HG02798 (cell line): ENCODE results near the gene RBMX.
A peak's percentile ranks its signal among the peaks of the same experiment; 100 is the strongest.
"Not testable (repeated sequence)": the region's sequence is repeated elsewhere in the genome, so short reads cannot be mapped to it uniquely, and the experiment has no call there.

Experiments
- ATAC-seq: cut with Tn5 transposase; IDR thresholded peaks from one replicate; pipeline ENCODE4 v1.9.1; 2021; ENCODE audit warnings: mild to moderate bottlenecking; ENCODE audit not compliant: unreplicated experiment, poor library complexity

The RBMX gene

GRCh38 chrX:136879001-136879687 lies 1.4 kb downstream of the RBMX start:
- no peak for ATAC-seq

DNA sequence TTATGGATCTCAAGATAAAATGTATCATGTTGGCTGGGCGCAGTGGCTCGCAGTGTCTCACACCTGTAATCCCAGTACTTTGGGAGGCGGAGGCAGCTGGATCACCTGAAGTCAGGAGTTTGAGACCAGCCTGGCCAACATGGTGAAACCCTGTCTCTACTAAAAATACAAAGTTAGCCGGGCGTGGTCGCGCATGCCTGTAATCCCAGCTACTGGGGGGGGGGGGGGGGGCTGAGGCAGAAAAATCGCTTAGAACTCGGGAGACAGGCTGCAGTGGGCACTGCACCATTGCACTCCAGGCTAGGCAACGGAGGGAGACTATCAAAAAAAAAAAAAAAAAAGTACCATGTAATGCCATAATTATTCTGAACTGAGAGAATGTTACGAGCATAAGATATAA lies 2.1 kb downstream of the RBMX start:
- no peak for ATAC-seq

DNA sequence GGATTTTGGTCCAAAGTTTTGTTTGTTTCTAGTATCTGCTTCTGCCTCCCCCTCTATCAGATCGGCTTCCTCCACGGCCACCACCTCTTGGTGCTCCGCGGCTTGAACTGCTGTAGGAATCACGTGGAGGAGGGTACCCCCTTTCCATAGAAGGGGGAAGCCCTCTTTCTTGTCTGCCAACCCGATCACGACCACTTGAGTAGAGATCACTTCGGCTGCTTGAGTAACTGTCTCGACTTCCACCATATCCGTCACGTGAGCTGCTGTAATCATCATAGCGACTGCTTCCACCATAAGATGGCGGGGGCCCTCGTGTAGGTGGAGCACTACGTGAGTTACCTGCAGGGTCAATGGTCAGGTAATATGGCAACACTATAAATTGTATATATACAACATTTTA lies 6.4 kb downstream of the RBMX start:
- not testable (repeated sequence) for ATAC-seq

DNA sequence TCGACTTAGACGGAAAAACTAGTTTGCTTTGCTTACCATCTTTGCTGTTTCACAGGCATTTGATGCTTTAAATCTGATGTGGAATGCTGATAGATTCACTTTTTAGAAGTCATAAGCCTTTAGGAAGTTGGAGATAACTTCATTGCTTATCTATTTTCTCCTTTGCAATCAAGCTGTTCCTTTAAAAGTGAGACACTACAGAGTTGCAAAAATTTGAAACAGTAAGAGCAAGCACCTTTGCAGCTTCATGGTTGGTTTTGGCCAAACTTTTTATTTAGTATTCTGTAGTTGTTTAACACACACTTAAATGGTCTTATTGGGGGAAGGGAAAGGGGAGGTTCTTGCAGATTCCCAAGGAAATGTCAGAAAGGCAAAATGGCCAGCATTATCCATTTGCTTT lies 7.3 kb downstream of the RBMX start:
- ATAC-seq, result not testable (repeated sequence)

GRCh38 chrX:136872091-136872700 lies 8.3 kb downstream of the RBMX start:
- no peak for ATAC-seq

GRCh38 chrX:136870064-136870463 lies 10.5 kb downstream of the RBMX start:
- ATAC-seq, result no peak

DNA sequence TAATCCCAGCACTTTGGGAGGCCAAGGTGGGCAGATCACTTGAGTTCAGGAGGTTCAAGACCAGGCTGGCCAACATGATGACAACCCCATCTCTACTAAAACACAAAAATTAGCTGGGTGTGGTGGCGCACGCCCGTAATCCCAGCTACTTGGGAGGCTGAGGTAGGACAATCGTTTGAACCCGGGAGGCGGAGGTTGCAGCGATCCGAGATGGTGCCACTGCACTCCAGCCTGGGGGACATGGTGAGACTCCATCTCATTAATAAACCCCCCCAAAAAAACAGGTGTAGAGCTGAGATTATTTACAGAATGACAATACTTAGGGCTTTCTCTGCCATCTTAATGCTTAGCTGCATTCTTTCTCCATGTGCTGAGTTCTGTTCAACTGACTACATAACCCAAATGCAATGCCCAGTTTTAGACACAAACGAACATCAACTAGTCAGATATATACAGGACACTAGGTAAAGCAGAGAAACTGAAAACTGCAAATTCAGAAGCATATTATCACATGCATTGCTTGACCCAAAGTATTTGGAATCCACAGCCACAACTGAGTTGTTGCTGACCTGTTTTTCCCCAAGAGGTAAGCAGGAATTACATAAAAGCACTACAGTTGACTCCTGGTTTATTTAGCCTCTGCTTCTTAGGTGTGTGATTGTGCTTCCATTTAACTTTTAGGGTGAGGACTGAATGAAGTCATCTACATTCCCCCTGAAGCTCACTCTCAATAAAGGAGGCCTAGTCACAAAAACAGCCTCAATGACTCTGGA lies 12.1 kb downstream of the RBMX start:
- ATAC-seq, result no peak

GRCh38 chrX:136867518-136867917 lies 13.0 kb downstream of the RBMX start:
- no peak for ATAC-seq

GRCh38 chrX:136867096-136867491 lies 13.4 kb downstream of the RBMX start:
- no peak for ATAC-seq

DNA sequence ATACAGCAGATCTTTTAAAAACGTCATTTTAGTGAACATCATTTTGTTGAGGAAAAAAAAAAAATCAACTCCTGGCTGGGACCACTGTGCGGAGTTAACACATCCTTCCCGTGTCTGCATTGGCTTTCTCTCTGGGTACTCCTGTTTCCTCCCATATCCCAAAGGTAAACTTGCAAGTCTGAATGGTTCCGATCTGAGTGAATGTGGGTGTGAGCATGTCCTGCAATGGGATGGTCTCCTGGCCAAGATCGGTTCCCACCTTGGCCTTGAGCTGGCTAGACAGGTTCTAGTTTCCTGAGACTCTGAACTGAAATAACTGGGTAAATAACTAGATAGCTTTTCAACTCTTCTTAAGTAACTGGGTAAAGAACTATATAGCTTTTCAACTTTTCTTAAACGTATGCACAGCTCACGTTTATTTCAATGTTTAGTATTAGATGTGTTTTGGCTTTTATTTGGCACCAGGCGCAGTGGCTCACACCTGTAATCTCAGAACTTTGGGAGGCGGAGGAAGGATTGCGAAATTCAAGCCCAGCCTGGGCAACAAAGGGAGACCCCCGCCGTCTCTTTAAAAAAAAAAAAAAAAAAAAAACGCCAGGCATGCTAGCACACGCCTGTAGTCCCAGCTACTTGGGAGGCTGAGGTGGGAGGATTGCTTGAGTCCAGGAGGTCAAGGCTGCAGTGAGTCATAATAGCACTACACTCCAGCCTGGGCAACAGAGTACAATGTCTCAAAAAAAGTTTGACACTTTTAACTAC lies 14.0 kb downstream of the RBMX start:
- no peak for ATAC-seq

DNA sequence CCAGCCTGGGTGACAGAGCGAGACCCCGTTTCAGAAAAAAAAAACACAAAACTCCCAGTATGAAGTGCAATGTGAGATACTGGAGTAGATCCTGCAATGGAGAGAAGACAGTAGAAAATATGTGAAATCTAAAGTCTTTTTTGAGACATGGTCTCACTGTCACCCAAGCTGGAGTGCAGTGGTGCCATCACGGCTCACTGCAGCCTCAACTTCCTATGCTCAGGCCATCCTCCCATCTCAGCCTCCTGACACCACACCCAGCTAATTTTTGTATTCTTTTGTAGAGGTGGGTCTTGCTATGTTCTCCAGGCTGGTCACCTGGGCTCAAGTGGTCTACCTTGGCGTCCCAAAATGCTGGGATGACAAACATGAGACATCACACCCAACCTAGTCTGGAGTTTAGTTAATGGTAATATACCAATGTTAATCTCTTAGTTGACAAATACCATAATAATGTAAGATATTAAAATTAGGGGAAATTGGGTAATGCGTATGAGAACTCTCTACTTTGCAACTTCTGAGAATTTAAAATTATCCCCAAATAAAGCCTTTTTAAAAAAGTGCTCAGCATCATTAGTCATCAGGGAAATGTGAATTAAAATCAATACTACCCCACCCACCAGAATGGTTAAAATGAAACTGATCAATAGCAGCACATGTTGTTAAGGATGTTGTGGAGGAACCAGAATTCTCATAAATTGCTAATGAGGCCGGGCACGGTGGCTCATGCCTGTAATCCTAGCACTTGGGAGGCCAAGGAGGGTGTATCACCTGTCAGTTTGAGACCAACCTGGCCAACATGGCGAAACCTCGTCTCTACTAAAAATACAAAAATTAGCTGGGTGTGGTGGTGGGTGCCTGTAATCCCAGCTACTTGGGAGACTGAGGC lies 15.0 kb downstream of the RBMX start:
- ATAC-seq, result no peak

GRCh38 chrX:136863826-136864225 lies 16.7 kb downstream of the RBMX start:
- no peak for ATAC-seq

GRCh38 chrX:136862546-136862945 lies 18.0 kb downstream of the RBMX start:
- ATAC-seq, result no peak

DNA sequence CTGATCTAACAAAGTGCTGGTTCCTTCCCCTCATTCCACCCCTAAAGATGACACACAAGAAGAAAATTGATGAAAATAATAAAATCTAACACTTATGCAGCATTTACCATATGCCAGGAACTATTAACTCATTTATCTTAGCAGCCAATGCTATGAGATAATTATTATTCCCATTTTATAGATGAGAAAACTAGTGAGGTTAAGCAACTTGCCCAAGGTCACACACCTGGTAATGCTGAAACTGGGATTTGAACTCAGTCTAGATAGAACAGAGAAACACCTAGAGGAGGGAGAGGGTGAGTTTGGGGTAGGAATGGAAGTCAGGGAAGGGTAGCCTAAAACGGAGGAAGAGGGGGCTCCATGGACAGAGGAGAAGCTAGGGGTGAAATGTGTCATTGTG lies 18.6 kb downstream of the RBMX start:
- no peak for ATAC-seq

- ATAC-seq, result no peak
Observed at GRCh38 chrX:136858007-136858756, 22.3 kb downstream of the RBMX start.

DNA sequence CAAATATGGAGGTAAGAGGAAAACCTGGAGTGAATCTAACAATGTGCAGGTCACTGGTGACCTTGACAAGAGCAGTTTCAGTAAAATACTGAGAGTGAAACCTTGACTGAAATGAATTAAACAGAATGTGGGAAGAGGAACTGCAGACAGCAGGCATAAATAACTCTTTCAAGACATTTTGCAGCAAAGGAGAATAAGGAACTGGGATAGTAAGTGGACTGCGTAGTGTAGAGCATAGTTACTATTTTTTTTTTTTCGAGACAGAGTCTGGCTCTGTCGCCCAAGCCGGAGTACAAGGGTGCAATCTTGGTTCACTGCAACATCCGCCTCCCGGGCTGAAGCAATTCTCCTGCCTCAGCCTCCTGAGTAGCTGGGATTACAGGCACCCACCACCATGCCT lies 24.0 kb downstream of the RBMX start:
- peak; percentile 85 for ATAC-seq

DNA sequence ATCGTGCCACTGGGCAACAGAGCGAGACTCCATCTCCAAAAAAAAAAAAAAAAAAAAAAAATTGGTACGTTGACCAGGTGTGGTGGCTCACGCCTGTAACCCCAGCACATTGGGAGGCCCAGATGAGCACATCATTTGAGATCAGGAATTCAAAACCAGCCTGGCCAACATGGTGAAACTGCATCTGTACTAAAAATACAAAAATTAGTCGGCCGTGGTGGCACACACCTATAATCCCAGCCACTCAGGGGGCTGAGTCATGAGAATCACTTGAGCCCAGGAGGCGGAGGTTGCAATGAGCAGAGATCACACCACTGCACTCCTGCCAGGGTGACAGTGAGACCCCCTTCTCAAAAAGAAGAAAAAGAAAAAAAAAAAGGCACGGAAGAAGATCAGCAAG lies 24.5 kb downstream of the RBMX start:
- no peak for ATAC-seq

GRCh38 chrX:136851526-136851925 lies 29.0 kb downstream of the RBMX start:
- ATAC-seq, result no peak
